ENCODE data around the gene PLXNA3.

DNA sequence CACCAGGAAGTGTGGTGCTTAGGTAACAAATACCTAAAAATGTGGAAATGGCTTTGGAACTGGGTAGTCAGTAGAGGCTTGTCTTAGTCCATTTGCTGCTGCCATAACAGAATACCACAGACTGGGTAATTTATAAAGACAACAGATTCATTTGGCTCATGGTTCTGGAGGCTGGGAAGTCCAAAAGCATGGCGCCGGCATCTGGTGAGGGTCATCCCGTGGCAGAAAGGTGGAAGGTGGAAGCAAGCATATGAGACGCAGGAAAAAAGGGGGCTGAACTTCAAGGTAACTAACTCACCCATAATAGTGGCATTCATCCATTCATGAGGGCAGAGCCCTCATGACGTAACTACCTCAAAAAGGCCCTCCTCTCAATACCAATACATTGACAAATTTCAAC lies 51.4 kb downstream of the PLXNA3 start:
- TF ChIP-seq, protein P1, sequence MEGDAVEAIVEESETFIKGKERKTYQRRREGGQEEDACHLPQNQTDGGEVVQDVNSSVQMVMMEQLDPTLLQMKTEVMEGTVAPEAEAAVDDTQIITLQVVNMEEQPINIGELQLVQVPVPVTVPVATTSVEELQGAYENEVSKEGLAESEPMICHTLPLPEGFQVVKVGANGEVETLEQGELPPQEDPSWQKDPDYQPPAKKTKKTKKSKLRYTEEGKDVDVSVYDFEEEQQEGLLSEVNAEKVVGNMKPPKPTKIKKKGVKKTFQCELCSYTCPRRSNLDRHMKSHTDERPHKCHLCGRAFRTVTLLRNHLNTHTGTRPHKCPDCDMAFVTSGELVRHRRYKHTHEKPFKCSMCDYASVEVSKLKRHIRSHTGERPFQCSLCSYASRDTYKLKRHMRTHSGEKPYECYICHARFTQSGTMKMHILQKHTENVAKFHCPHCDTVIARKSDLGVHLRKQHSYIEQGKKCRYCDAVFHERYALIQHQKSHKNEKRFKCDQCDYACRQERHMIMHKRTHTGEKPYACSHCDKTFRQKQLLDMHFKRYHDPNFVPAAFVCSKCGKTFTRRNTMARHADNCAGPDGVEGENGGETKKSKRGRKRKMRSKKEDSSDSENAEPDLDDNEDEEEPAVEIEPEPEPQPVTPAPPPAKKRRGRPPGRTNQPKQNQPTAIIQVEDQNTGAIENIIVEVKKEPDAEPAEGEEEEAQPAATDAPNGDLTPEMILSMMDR (IDR thresholded peaks at IDR 0.05 in 2 of 3, conservative IDR thresholded peaks at IDR 0.05 in 1 of 3; ENCODE audit: borderline replicate concordance in 1 of 3, insufficient read depth in 1 of 3, low read depth in 2 of 3, low read length in 2 of 3): no peak
- TF ChIP-seq, protein P2, sequence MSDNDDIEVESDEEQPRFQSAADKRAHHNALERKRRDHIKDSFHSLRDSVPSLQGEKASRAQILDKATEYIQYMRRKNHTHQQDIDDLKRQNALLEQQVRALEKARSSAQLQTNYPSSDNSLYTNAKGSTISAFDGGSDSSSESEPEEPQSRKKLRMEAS (IDR thresholded peaks at IDR 0.05): no peak
- TF ChIP-seq, protein P3, sequence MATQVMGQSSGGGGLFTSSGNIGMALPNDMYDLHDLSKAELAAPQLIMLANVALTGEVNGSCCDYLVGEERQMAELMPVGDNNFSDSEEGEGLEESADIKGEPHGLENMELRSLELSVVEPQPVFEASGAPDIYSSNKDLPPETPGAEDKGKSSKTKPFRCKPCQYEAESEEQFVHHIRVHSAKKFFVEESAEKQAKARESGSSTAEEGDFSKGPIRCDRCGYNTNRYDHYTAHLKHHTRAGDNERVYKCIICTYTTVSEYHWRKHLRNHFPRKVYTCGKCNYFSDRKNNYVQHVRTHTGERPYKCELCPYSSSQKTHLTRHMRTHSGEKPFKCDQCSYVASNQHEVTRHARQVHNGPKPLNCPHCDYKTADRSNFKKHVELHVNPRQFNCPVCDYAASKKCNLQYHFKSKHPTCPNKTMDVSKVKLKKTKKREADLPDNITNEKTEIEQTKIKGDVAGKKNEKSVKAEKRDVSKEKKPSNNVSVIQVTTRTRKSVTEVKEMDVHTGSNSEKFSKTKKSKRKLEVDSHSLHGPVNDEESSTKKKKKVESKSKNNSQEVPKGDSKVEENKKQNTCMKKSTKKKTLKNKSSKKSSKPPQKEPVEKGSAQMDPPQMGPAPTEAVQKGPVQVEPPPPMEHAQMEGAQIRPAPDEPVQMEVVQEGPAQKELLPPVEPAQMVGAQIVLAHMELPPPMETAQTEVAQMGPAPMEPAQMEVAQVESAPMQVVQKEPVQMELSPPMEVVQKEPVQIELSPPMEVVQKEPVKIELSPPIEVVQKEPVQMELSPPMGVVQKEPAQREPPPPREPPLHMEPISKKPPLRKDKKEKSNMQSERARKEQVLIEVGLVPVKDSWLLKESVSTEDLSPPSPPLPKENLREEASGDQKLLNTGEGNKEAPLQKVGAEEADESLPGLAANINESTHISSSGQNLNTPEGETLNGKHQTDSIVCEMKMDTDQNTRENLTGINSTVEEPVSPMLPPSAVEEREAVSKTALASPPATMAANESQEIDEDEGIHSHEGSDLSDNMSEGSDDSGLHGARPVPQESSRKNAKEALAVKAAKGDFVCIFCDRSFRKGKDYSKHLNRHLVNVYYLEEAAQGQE (IDR thresholded peaks at IDR 0.05; ENCODE audit: low read depth): no peak
- TF ChIP-seq SP1 (IDR thresholded peaks at IDR 0.05; ENCODE audit: low read depth) (no peak), POLR2A (IDR thresholded peaks at IDR 0.05; ENCODE audit: borderline replicate concordance, extremely low read depth, insufficient read depth, insufficient read length) (no peak)
